Measurements from ENCODE around the gene RAB40B.

RAB40B gene

GRCh38 chr17:82615084-82616020 lies 83.1 kb downstream of the RAB40B start:
- DNase-seq (ENCODE audit: low read depth): no peak

- DNase-seq (ENCODE audit: low read depth): no peak
Measured at GRCh38 chr17:82614095-82614631, 84.3 kb downstream of the RAB40B start.

- DNase-seq (ENCODE audit: low read depth): no peak
Measured at GRCh38 chr17:82613283-82614094, 85.0 kb downstream of the RAB40B start.

GRCh38 chr17:82611140-82612058 lies 87.1 kb downstream of the RAB40B start:
- no peak for DNase-seq (ENCODE audit: low read depth)

GRCh38 chr17:82609655-82610054 lies 88.8 kb downstream of the RAB40B start:
- no peak for DNase-seq (ENCODE audit: low read depth)

DNA sequence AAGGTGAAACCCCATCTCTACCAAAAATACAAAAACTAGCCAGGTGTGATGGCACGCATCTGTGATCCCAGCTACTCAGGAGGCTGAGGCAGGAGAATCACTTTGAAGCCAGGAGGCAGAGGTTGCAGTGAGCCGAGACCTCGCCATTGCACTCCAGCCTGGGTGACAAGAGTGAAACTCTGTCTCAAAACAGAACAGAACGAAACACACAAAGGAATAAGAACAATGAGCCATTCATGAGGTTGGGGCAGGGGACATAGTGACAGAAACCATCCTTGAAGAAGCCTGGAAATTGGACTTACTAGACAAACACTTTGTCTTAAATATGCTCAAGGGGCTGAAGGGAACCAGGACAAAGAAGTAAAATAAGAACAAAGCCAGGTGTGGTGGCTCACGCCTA lies 89.7 kb downstream of the RAB40B start:
- DNase-seq (ENCODE audit: low read depth): no peak

DNA sequence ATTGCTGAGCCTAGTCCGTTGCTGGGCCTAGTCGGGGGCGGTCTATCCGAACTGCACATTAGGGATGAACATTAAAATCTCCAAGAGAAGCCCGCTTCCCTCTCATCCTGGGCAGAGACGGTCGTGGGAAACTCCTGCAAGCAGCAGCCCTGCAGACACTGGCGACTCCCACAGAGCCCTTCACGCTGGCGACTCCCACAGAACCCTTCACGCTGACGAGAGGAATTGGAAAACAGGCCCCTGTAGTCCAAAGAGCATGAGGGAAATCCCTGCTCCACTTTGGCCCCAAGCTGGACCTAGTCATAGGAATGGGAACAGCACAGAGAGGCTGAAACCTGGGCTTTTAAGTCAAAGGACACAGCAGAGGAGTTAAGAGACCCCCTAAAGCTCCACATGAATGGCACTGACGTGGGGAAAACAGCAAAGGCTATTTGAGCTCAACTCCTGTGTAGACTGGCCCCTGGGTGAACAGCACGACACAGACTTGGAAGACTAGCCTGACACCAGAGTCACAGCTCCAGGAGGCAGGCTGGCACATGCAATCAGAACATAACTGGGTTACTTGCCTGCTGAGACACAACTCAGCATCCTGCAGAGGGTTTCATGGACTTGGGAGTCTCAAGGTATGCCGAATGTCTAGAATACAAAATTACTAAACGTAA lies 92.4 kb downstream of the RAB40B start:
- DNase-seq (ENCODE audit: low read depth): no peak

Measured in activated T-cell treated with anti-CD3 and anti-CD28 coated beads for 24 hours (primary cell).